HCT116 (cell line): ENCODE data around the gene C5orf58. TPM values are rescaled to one million over a fixed set of nuclear protein-coding genes. Genes with fewer than 3 reads are reported as not detected.

Experiments used
- ATAC-seq: fragments of 200-7000 bp; cut with Tn5 transposase; 2 replicates; pipeline ENCODE4 v1.9.1; 2020; ENCODE audit warnings: mild to moderate bottlenecking, moderate library complexity
- BruUV-seq: library from RNA; stranded (reverse); fragments of 400-500 nt; replicated peaks from 2 replicates; lab custom pipeline; 2021; lab: Mats Ljungman, UMichigan
- CTCF ChIA-PET: fragments of 300-600 bp; sonication (Branson Sonifier 250); formaldehyde crosslinking; loops from one replicate; lab custom pipeline; 2021; ENCODE audit warnings: antibody characterized with exemption; lab: Charles Lee
- POLR2A ChIA-PET: fragments of 300-600, 350-600 bp; sonication (Branson Sonifier 250); formaldehyde crosslinking; loops from one replicate; lab custom pipeline; 2021; ENCODE audit warnings: antibody characterized with exemption; lab: Charles Lee
- RAD21 ChIA-PET, 2 experiments: fragments of 300-600 bp; sonication (Branson Sonifier 250); formaldehyde crosslinking; loops; one replicate each; lab custom pipeline; 2023; ENCODE audit warnings: low total read pairs in 2 of 2; ENCODE audit not compliant: uncharacterized antibody in 2 of 2, unreplicated experiment in 2 of 2, low non-redundant PET in 1 of 2; lab: Charles Lee
- DNase-seq: peaks from one replicate; pipeline ENCODE4 v3.0.0-alpha.2; 2010; ENCODE audit warnings: low read depth, low spot score
- H2AFZ ChIP-seq: fragments of 200-600 bp; shearing (Covaris generic), sonication (generic); 2 replicates; pipeline ENCODE4 v1.6.1; 2017; ENCODE audit warnings: low read depth, mixed run types, mixed read lengths, antibody characterized with exemption, low read length; ENCODE audit not compliant: poor library complexity, severe bottlenecking
- H3K27ac ChIP-seq: 2 replicates; pipeline ENCODE4 v1.5.1; 2012; ENCODE audit warnings: low read depth, low read length
- H3K27me3 ChIP-seq: fragments of 200-600 bp; sonication (generic); 2 replicates; pipeline ENCODE4 v1.6.1; 2016; ENCODE audit warnings: mixed run types, low read length, mixed read lengths; ENCODE audit not compliant: insufficient read depth
- H3K36me3 ChIP-seq, 2 experiments: fragments of 200-500 bp in 1 of 2; fragments of 200-600 bp in 1 of 2; sonication (Bioruptor generic) in 1 of 2; sonication (generic) in 1 of 2; 2 replicates each; pipeline versions ENCODE4 v1.5.1 to v1.6.1; 2014 to 2016; ENCODE audit warnings: low read length in 2 of 2, inconsistent platforms in 1 of 2, mixed read lengths in 1 of 2, mixed run types in 1 of 2; ENCODE audit not compliant: insufficient read depth in 2 of 2, control insufficient read depth in 1 of 2
- H3K4me1 ChIP-seq, 2 experiments: fragments of 200-600 bp in 1 of 2; sonication (generic) in 1 of 2; 2 replicates each; pipeline versions ENCODE4 v1.5.1 to v1.6.1; 2012 to 2017; ENCODE audit warnings: low read length in 2 of 2, inconsistent platforms in 1 of 2, mild to moderate bottlenecking in 1 of 2, mixed read lengths in 1 of 2, mixed run types in 1 of 2, moderate library complexity in 1 of 2; ENCODE audit not compliant: insufficient read depth in 2 of 2, control insufficient read depth in 1 of 2
- H3K4me2 ChIP-seq: fragments of 200-600 bp; sonication (generic); 2 replicates; pipeline ENCODE4 v1.6.1; 2017; ENCODE audit warnings: mixed run types, low read length, mixed read lengths
- H3K4me3 ChIP-seq, 2 experiments: fragments of 200-600 bp in 1 of 2; sonication (generic) in 1 of 2; replicated peaks in 1 of 2; 2 replicates each; pipeline ENCODE4 v1.5.1; 2011 to 2016; ENCODE audit warnings: low read length in 2 of 2, control low read depth in 1 of 2, low read depth in 1 of 2, mild to moderate bottlenecking in 1 of 2, mixed read lengths in 1 of 2, mixed run types in 1 of 2
- H3K79me2 ChIP-seq: fragments of 200-600 bp; sonication (generic); 2 replicates; pipeline ENCODE4 v1.6.1; 2017; ENCODE audit warnings: mild to moderate bottlenecking, mixed run types, low read length, moderate library complexity, mixed read lengths; ENCODE audit not compliant: insufficient read depth
- H3K9ac ChIP-seq: fragments of 200-600 bp; sonication (generic); 2 replicates; pipeline ENCODE4 v1.6.1; 2016; ENCODE audit warnings: low read length, mixed read lengths
- H3K9me2 ChIP-seq: fragments of 200-600 bp; sonication (generic), shearing (Covaris generic); 2 replicates; pipeline ENCODE4 v1.6.1; 2017; ENCODE audit warnings: mixed run types, mild to moderate bottlenecking, moderate library complexity; ENCODE audit not compliant: insufficient read depth
- H3K9me3 ChIP-seq, 2 experiments: fragments of 200-500 bp in 1 of 2; fragments of 200-600 bp in 1 of 2; sonication (Bioruptor generic) in 1 of 2; sonication (generic) in 1 of 2; 2 replicates each; pipeline ENCODE4 v1.6.1; 2014 to 2017; ENCODE audit warnings: low read length in 2 of 2, mixed read lengths in 2 of 2, inconsistent platforms in 1 of 2, low read depth in 1 of 2, mild to moderate bottlenecking in 1 of 2, mixed run types in 1 of 2, moderate library complexity in 1 of 2; ENCODE audit not compliant: control insufficient read depth in 1 of 2, insufficient read depth in 1 of 2
- H4K20me1 ChIP-seq: fragments of 200-600 bp; sonication (generic), shearing (Covaris generic); 2 replicates; pipeline ENCODE4 v1.6.1; 2017; ENCODE audit warnings: mixed run types, mild to moderate bottlenecking, moderate library complexity; ENCODE audit not compliant: insufficient read depth
- CBX3 ChIP-seq: IDR thresholded peaks from 2 replicates; pipeline ENCODE4 v1.6.1; 2012; ENCODE audit warnings: low read depth
- CEBPB ChIP-seq: IDR thresholded peaks from 2 replicates; pipeline ENCODE4 v1.6.1; 2012; ENCODE audit warnings: low read depth
- EGR1 ChIP-seq: IDR thresholded peaks from 2 replicates; pipeline ENCODE4 v1.6.1; 2012; ENCODE audit warnings: low read depth
- EZH2 ChIP-seq: fragments of 200-600 bp; sonication (generic); IDR thresholded peaks from 2 replicates; pipeline ENCODE4 v1.6.1; 2017; ENCODE audit warnings: antibody characterized with exemption, mixed run types
- EZH2phosphoT487 ChIP-seq: fragments of 200-600 bp; IDR thresholded peaks from 2 replicates; pipeline ENCODE4 v1.6.1; 2018; ENCODE audit warnings: antibody characterized with exemption, borderline replicate concordance
- FOSL1 ChIP-seq: IDR thresholded peaks from 2 replicates; pipeline ENCODE4 v1.6.1; 2012; ENCODE audit warnings: low read depth
- POLR2A ChIP-seq: IDR thresholded peaks from 2 replicates; pipeline ENCODE4 v1.7.0; 2011; ENCODE audit warnings: borderline replicate concordance; ENCODE audit not compliant: insufficient read depth, insufficient read length; ENCODE audit errors: extremely low read depth
- POLR2AphosphoS5 ChIP-seq: IDR thresholded peaks from 2 replicates; pipeline ENCODE4 v1.6.1; 2011; ENCODE audit warnings: mild to moderate bottlenecking, low read depth, low read length, moderate library complexity
- RAD21 ChIP-seq: IDR thresholded peaks from 2 replicates; pipeline ENCODE4 v1.6.1; 2012; ENCODE audit warnings: low read depth, mild to moderate bottlenecking
- SIN3A ChIP-seq: IDR thresholded peaks from 2 replicates; pipeline ENCODE4 v1.6.1; 2012; ENCODE audit warnings: low read depth
- ZNF274 ChIP-seq: fragments of 200-500 bp; sonication (Bioruptor generic); IDR thresholded peaks from 2 replicates; pipeline ENCODE4 v1.6.1; 2014; ENCODE audit warnings: mild to moderate bottlenecking, low read depth, low read length, inconsistent platforms
- intact Hi-C: fragments of 100-400 bp; cut with micrococcal nuclease; formaldehyde crosslinking; loops from 2 replicates; pipeline ENCODE4 v1.10.0; 2022
- total RNA-seq: library from RNA; stranded (reverse); gene quantifications from one replicate; pipeline ENCODE4 v1.2.1, GENCODE V29; 2021; ENCODE audit not compliant: unreplicated experiment
- TF ChIP-seq, protein P1 (sequence below): IDR thresholded peaks from 2 replicates; pipeline ENCODE4 v1.6.1; 2012
- TF ChIP-seq, protein P2 (sequence below): IDR thresholded peaks from 2 replicates; pipeline ENCODE4 v1.6.1; 2011; ENCODE audit warnings: mild to moderate bottlenecking, low read length, moderate library complexity; ENCODE audit not compliant: insufficient replicate concordance; ENCODE audit errors: extremely low read depth
- TF ChIP-seq, protein P3 (sequence below): IDR thresholded peaks from 2 replicates; pipeline ENCODE4 v1.6.1; 2012

Gene C5orf58
- total RNA-seq, 1 experiment from 2014 or later, result not detected

DNA sequence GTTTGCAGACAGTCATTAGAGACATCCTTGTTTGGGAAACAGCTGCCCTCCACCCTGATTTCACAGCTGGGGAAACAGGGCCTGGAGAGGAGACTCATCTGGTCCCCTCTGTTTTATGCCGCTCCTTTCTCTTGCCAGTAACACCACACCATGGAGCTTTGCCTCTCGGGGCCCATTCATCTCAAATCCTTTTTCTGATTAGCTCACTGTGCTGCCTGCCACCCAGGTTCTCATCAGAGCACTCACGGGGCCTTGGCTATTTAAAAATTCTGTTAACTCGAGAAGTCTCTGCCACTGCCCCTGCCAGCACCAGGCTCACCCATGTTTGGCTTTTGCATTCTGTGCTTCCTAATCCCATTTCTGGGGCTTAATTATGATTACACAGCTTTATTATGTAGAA, 36.8 kb upstream of the C5orf58 start:
- no peaks in the 10 kb centered on the region for H3K36me3 ChIP-seq
- no peaks in the 10 kb centered on the region for H3K79me2 ChIP-seq
- H3K4me3 ChIP-seq, result no peak overlapping the region
- H3K9me2 ChIP-seq, result no peaks in the 10 kb centered on the region
- no peaks in the 10 kb centered on the region for H3K4me1 ChIP-seq
- intact Hi-C loops, result no loop called here
- DNase-seq, result no peak
- no peak for TF ChIP-seq CBX3
- TF ChIP-seq, protein P1, sequence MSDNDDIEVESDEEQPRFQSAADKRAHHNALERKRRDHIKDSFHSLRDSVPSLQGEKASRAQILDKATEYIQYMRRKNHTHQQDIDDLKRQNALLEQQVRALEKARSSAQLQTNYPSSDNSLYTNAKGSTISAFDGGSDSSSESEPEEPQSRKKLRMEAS, result no peak
- TF ChIP-seq EZH2, result no peak
- no peak for TF ChIP-seq CEBPB
- no peak for TF ChIP-seq RAD21
- TF ChIP-seq POLR2AphosphoS5, result no peak
- TF ChIP-seq, protein P2, sequence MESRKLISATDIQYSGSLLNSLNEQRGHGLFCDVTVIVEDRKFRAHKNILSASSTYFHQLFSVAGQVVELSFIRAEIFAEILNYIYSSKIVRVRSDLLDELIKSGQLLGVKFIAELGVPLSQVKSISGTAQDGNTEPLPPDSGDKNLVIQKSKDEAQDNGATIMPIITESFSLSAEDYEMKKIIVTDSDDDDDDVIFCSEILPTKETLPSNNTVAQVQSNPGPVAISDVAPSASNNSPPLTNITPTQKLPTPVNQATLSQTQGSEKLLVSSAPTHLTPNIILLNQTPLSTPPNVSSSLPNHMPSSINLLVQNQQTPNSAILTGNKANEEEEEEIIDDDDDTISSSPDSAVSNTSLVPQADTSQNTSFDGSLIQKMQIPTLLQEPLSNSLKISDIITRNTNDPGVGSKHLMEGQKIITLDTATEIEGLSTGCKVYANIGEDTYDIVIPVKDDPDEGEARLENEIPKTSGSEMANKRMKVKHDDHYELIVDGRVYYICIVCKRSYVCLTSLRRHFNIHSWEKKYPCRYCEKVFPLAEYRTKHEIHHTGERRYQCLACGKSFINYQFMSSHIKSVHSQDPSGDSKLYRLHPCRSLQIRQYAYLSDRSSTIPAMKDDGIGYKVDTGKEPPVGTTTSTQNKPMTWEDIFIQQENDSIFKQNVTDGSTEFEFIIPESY, result no peak
- TF ChIP-seq, protein P3, sequence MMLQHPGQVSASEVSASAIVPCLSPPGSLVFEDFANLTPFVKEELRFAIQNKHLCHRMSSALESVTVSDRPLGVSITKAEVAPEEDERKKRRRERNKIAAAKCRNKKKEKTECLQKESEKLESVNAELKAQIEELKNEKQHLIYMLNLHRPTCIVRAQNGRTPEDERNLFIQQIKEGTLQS, result no peak
- no peak for TF ChIP-seq EZH2phosphoT487
- TF ChIP-seq SIN3A, result no peak
- no peak for TF ChIP-seq POLR2A
- TF ChIP-seq EGR1, result no peak
- no peak for TF ChIP-seq ZNF274
- no peak for TF ChIP-seq FOSL1
- no TSS peak for BruUV-seq
- H3K9ac ChIP-seq, result no peak overlapping the region
- no peaks in the 10 kb centered on the region for H4K20me1 ChIP-seq
- peaks cover 30% of the 10 kb centered on the region for H3K27me3 ChIP-seq
- no peak for ATAC-seq
- H2AFZ ChIP-seq, result no peak overlapping the region
- H3K27ac ChIP-seq, result no peak overlapping the region
- no peaks in the 10 kb centered on the region for H3K9me3 ChIP-seq
- H3K4me2 ChIP-seq, result no peak overlapping the region
- ChIA-PET RAD21 (no interaction called here), CTCF (interaction anchor here (0.7 to 1.8 kb wide), 4 partner anchors 12 to 125 kb away, joined by 3 to 7 read pairs (median 4); no protein-coding TSS in a partner anchor), POLR2A (no interaction called here)
